NT2/D1 (cell line): ENCODE measurements around the gene KANSL1L.

ENCODE experiments used
- DNase-seq: peaks from one replicate; pipeline ENCODE4 v3.0.0-alpha.2; 2011; ENCODE audit warnings: low read depth, low spot score
- H3K27me3 ChIP-seq: 2 replicates; pipeline ENCODE4 v1.6.0; 2011; ENCODE audit warnings: mild to moderate bottlenecking; ENCODE audit not compliant: insufficient read length, insufficient read depth
- H3K36me3 ChIP-seq: 2 replicates; pipeline ENCODE4 v1.6.1; 2011; ENCODE audit warnings: mild to moderate bottlenecking, low read length, mixed read lengths; ENCODE audit not compliant: insufficient read depth, insufficient read length
- H3K4me1 ChIP-seq: 2 replicates; pipeline ENCODE4 v1.5.1; 2011; ENCODE audit not compliant: insufficient read depth, insufficient read length
- H3K4me3 ChIP-seq: 2 replicates; pipeline ENCODE4 v1.5.1; 2011; ENCODE audit warnings: low read depth; ENCODE audit not compliant: insufficient read length
- H3K9ac ChIP-seq: 2 replicates; pipeline ENCODE4 v1.6.0; 2011; ENCODE audit warnings: low read depth; ENCODE audit not compliant: insufficient read length
- H3K9me3 ChIP-seq: 2 replicates; pipeline ENCODE4 v1.5.1; 2011; ENCODE audit warnings: mild to moderate bottlenecking, low read length; ENCODE audit not compliant: insufficient read depth
- SUZ12 ChIP-seq: IDR thresholded peaks from 2 replicates; pipeline ENCODE4 v1.6.1; 2011; ENCODE audit not compliant: insufficient read length, insufficient read depth; ENCODE audit errors: extremely low read depth
- YY1 ChIP-seq: IDR thresholded peaks from 2 replicates; pipeline ENCODE4 v1.6.1; 2011; ENCODE audit not compliant: insufficient read length, insufficient read depth
- ZNF274 ChIP-seq: IDR thresholded peaks from 2 replicates; pipeline ENCODE4 v1.6.1; 2011; ENCODE audit warnings: mild to moderate bottlenecking, low read depth, low read length

The KANSL1L gene

DNA sequence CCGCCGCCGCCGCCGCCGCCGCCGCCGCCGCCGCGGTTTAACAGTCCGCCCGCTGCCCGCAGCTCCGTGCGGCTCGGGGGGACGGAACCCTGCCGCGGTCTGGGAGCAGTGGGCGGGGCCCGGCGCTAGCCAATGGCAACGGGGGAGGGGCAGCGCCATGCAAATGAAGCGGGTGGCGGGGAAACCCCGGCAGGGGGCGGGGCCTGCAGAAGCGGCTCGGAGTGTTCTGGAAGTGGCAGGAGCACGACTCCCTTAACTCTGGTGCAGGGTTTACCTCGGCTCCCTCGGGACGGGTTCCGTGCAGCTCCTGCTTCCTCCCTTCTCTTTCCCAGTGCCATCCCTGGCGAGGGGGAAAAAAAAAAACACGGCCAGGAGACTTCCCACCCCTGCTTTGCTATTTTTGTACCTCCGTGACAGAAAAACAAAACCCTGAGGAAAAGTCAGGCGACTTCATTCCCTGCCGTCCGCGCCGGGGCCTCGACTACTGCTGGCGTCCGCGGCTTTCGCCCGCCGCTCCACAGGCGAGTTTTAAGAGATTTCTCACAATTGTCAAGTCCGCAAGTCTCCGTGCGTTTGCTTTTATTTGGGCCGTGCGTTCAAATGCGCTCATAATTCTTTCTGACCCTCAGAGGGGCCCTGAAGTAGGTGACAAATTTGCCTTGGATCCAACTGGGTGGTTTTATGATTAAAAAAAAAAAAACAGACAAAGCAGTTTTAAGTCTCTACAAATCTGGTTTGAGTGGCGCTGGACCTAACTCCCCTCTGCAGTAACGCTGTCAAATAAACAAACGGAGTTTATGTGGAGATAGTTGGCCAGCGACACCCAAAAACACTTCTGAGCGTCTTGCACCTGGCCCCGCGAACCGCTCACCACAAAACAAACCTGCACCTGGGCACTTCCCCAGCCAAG, at the start of gene KANSL1L:
Gene KANSL1L, minus strand, starts transcription at position 101 of the 910 bp plus-strand sequence. CDS start 16,827 bp downstream, outside the sequence.
- Histone ChIP-seq H3K9ac (peak within 1 kb of the TSS; percentile 92), H3K27me3 (no peaks in the 10 kb centered on the region), H3K4me3 (peak within 1 kb of the TSS; percentile 77), H3K9me3 (no peaks in the 10 kb centered on the region), H3K36me3 (no peaks in the 10 kb centered on the region), H3K4me1 (no peaks in the 10 kb centered on the region)
- TF ChIP-seq YY1 (no peak), SUZ12 (no peak), ZNF274 (no peak)
- peak; percentile 96 for DNase-seq

- Histone ChIP-seq H3K27me3 (no peaks in the 10 kb centered on the region), H3K4me3 (no peak overlapping the region), H3K36me3 (no peaks in the 10 kb centered on the region), H3K9ac (no peak overlapping the region), H3K9me3 (no peaks in the 10 kb centered on the region), H3K4me1 (no peaks in the 10 kb centered on the region)
- TF ChIP-seq SUZ12 (no peak), YY1 (no peak), ZNF274 (no peak)
- no peak for DNase-seq
Measured at GRCh38 chr2:210215120-210215519, 43.9 kb upstream of the KANSL1L start.

DNA sequence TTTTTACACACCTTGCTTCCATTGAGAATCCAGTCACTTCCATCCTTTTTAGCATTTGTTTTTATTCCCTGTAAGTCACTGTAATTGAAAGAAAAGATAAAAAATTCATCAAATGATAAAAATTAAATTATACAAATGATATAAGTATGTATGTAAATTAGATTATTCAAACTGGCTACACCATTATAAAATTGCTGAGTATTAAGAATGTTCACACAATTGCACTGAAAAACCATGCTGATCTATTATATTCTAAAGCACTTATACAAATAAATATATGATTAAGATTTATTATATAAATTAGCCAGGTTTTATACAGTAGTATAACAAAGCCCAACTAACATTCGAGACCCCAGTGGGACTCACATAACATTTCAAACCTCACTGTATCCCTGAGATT, 39.0 kb upstream of the KANSL1L start:
- no peak for DNase-seq
- no peaks in the 10 kb centered on the region for H3K36me3 ChIP-seq

GRCh38 chr2:210207929-210208328, 36.7 kb upstream of the KANSL1L start:
- H3K36me3 ChIP-seq: no peaks in the 10 kb centered on the region
- H3K4me1 ChIP-seq: no peaks in the 10 kb centered on the region
- H3K9me3 ChIP-seq: no peaks in the 10 kb centered on the region
- no peak overlapping the region for H3K4me3 ChIP-seq
- no peak overlapping the region for H3K9ac ChIP-seq
- H3K27me3 ChIP-seq: no peaks in the 10 kb centered on the region
- DNase-seq: no peak
- TF ChIP-seq SUZ12 (no peak), ZNF274 (no peak), YY1 (no peak)

More for the DNA sequence above, 39.0 kb upstream of the KANSL1L start:
- no peaks in the 10 kb centered on the region for H3K4me1 ChIP-seq
- no peak overlapping the region for H3K4me3 ChIP-seq
- H3K27me3 ChIP-seq: no peaks in the 10 kb centered on the region
- H3K9me3 ChIP-seq: no peaks in the 10 kb centered on the region
- no peak overlapping the region for H3K9ac ChIP-seq
- TF ChIP-seq SUZ12: no peak
- no peak for TF ChIP-seq ZNF274
- no peak for TF ChIP-seq YY1

- Histone ChIP-seq H3K36me3 (no peaks in the 10 kb centered on the region), H3K9ac (no peak overlapping the region), H3K4me3 (no peak overlapping the region), H3K9me3 (no peaks in the 10 kb centered on the region), H3K27me3 (no peaks in the 10 kb centered on the region), H3K4me1 (no peaks in the 10 kb centered on the region)
- TF ChIP-seq YY1 (no peak), SUZ12 (no peak), ZNF274 (no peak)
- no peak for DNase-seq
Measured at GRCh38 chr2:210203558-210203957, 32.3 kb upstream of the KANSL1L start.

DNA sequence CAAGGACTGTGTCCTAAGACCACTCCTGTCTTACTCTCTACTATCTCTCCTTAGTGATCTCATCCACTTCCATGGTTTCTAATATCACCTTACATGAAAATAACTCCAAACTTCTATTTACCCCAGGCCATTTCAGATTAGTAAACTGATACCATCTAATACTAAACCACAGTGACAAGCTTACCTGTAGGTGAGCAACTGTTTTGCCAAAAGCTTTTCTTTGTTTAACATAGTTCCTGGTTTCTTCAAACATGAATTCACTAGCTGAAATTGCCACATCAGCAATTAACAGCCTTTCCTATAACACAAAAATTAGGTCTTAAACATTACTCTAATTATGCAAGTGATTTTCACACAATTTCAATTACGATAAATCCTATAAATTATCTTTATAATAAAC, 31.9 kb upstream of the KANSL1L start:
- no peak for DNase-seq
- Histone ChIP-seq H3K9me3 (no peaks in the 10 kb centered on the region), H3K4me1 (no peaks in the 10 kb centered on the region), H3K4me3 (no peak overlapping the region), H3K27me3 (no peaks in the 10 kb centered on the region), H3K36me3 (no peaks in the 10 kb centered on the region), H3K9ac (no peak overlapping the region)
- TF ChIP-seq ZNF274: no peak
- no peak for TF ChIP-seq SUZ12
- TF ChIP-seq YY1: no peak

GRCh38 chr2:210199854-210200253, 28.6 kb upstream of the KANSL1L start:
- H3K9me3 ChIP-seq: no peaks in the 10 kb centered on the region
- no peak overlapping the region for H3K4me3 ChIP-seq
- no peak for DNase-seq
- no peak overlapping the region for H3K9ac ChIP-seq
- no peaks in the 10 kb centered on the region for H3K4me1 ChIP-seq
- H3K27me3 ChIP-seq: no peaks in the 10 kb centered on the region
- no peak for TF ChIP-seq YY1
- no peak for TF ChIP-seq SUZ12
- no peak for TF ChIP-seq ZNF274
- H3K36me3 ChIP-seq: no peaks in the 10 kb centered on the region
